SK-N-SH (cell line): ENCODE measurements around the gene HPCA. TPM values are rescaled to one million over a fixed set of nuclear protein-coding genes. Genes with fewer than 3 reads are reported as not detected.
A peak's percentile ranks its signal among the peaks of the same experiment; 100 is the strongest.

Experiments used
- CTCF ChIA-PET: fragments of 300-600, 350-600 bp; formaldehyde crosslinking; extraction: SDS; loops from one replicate; lab custom pipeline; 2021; lab: Yijun Ruan, JAX
- POLR2A ChIA-PET: fragments of 350-600 bp; sonication (Branson Sonifier 250); formaldehyde crosslinking; extraction: SDS; loops from one replicate; lab custom pipeline; 2020; ENCODE audit warnings: antibody characterized with exemption, inconsistent platforms; lab: Yijun Ruan, JAX
- DNase-seq: peaks from one replicate; pipeline ENCODE4 v3.0.0; 2012
- H2AFZ ChIP-seq: fragments of 200-600 bp; sonication (generic); 2 replicates; pipeline ENCODE4 v1.8.1; 2016; ENCODE audit warnings: antibody characterized with exemption, mild to moderate bottlenecking, low read depth
- H3F3A ChIP-seq: fragments of 200-600 bp; sonication (generic); replicated peaks from 2 replicates; pipeline ENCODE3; 2016; ENCODE audit warnings: antibody characterized with exemption, mild to moderate bottlenecking; ENCODE audit not compliant: insufficient read depth
- H3K27ac ChIP-seq, 2 experiments: fragments of 200-500 bp in 1 of 2; fragments of 200-600 bp in 1 of 2; sonication (Bioruptor generic) in 1 of 2; sonication (generic), shearing (Covaris generic) in 1 of 2; 2 replicates each; pipeline versions ENCODE4 v1.5.1 to v1.6.1; 2014 to 2016; ENCODE audit warnings: low read depth in 2 of 2, inconsistent platforms in 1 of 2, low read length in 1 of 2, mild to moderate bottlenecking in 1 of 2, mixed read lengths in 1 of 2
- H3K27me3 ChIP-seq: fragments of 200-600 bp; sonication (generic), shearing (Covaris generic); 2 replicates; pipeline ENCODE4 v1.6.1; 2016; ENCODE audit warnings: mixed run types; ENCODE audit not compliant: insufficient read depth
- H3K36me3 ChIP-seq, 2 experiments: fragments of 200-500 bp in 1 of 2; fragments of 200-600 bp in 1 of 2; sonication (Bioruptor generic) in 1 of 2; sonication (generic) in 1 of 2; replicated peaks in 1 of 2; 2 replicates each; pipeline versions ENCODE3 to v1.5.1; 2014 to 2016; ENCODE audit warnings: low read length in 1 of 2, mild to moderate bottlenecking in 1 of 2; ENCODE audit not compliant: insufficient read depth in 2 of 2, control insufficient read depth in 1 of 2
- H3K4me1 ChIP-seq, 2 experiments: fragments of 200-500 bp in 1 of 2; fragments of 200-600 bp in 1 of 2; sonication (Bioruptor generic) in 1 of 2; sonication (generic), shearing (Covaris generic) in 1 of 2; 2 replicates each; pipeline versions ENCODE4 v1.5.1 to v1.6.1; 2014 to 2016; ENCODE audit warnings: low read depth in 1 of 2, low read length in 1 of 2, mixed run types in 1 of 2; ENCODE audit not compliant: insufficient read depth in 2 of 2, control insufficient read depth in 1 of 2
- H3K4me2 ChIP-seq: fragments of 200-600 bp; sonication (generic), shearing (Covaris generic); 2 replicates; pipeline ENCODE4 v1.6.1; 2017; ENCODE audit warnings: mixed run types
- H3K4me3 ChIP-seq, 2 experiments: fragments of 200-500 bp in 1 of 2; fragments of 200-600 bp in 1 of 2; sonication (Bioruptor generic) in 1 of 2; sonication (generic), shearing (Covaris generic) in 1 of 2; 2 replicates each; pipeline versions ENCODE4 v1.5.1 to v1.8.1; 2014 to 2016; ENCODE audit warnings: low read depth in 2 of 2, inconsistent platforms in 1 of 2, low read length in 1 of 2, mild to moderate bottlenecking in 1 of 2, mixed read lengths in 1 of 2, moderate library complexity in 1 of 2
- H3K79me2 ChIP-seq: fragments of 200-600 bp; sonication (generic); 2 replicates; pipeline ENCODE4 v1.8.1; 2017; ENCODE audit warnings: mild to moderate bottlenecking; ENCODE audit not compliant: insufficient read depth
- H3K9ac ChIP-seq: fragments of 200-600 bp; sonication (generic); 2 replicates; pipeline ENCODE4 v1.6.1; 2017; ENCODE audit warnings: mixed run types
- H3K9me2 ChIP-seq: fragments of 200-600 bp; sonication (generic); 2 replicates; pipeline ENCODE4 v1.6.1; 2017; ENCODE audit warnings: mixed run types
- H3K9me3 ChIP-seq: fragments of 200-600 bp; sonication (generic); 2 replicates; pipeline ENCODE4 v1.6.1; 2017; ENCODE audit warnings: mixed run types, mild to moderate bottlenecking, moderate library complexity
- H4K20me1 ChIP-seq: fragments of 200-600 bp; sonication (generic); 2 replicates; pipeline ENCODE4 v1.6.1; 2017; ENCODE audit warnings: mild to moderate bottlenecking, mixed run types; ENCODE audit not compliant: insufficient read depth
- CHD2 ChIP-seq: fragments of 150-350 bp; IDR thresholded peaks from 2 replicates; pipeline ENCODE4 v1.6.1; 2018; ENCODE audit warnings: low read length; ENCODE audit not compliant: partially characterized antibody
- MEF2A ChIP-seq: IDR thresholded peaks from 2 replicates; pipeline ENCODE4 v1.4.0; 2012; ENCODE audit warnings: low read depth, borderline replicate concordance
- NFIC ChIP-seq: IDR thresholded peaks from 2 replicates; pipeline ENCODE4 v1.4.0; 2012; ENCODE audit warnings: borderline replicate concordance
- RCOR1 ChIP-seq: fragments of 150-350 bp; IDR thresholded peaks from 2 replicates; pipeline ENCODE4 v1.6.1; 2017; ENCODE audit warnings: antibody characterized with exemption, low read length
- SIN3A ChIP-seq: IDR thresholded peaks from 2 replicates; pipeline ENCODE4 v1.6.1; 2012; ENCODE audit warnings: low read depth, mild to moderate bottlenecking, low read length, moderate library complexity, borderline replicate concordance
- TAF1 ChIP-seq: IDR thresholded peaks from 2 replicates; pipeline ENCODE4 v1.6.1; 2012; ENCODE audit warnings: low read depth, mild to moderate bottlenecking, low read length, moderate library complexity, borderline replicate concordance
- WGBS: methylation state at CpG from one replicate; pipeline ENCODE4 v1.1.6; 2017; ENCODE audit warnings: low lambda C conversion rate; 5-methylcytosine and 5-hydroxymethylcytosine counted together
- polyA plus RNA-seq, 3 experiments: library from polyadenylated mRNA; depleted of rRNA; stranded (reverse); fragments of >200 nt; gene quantifications; 2 replicates each; pipeline ENCODE4 v1.2.3, GENCODE V29; 2012
- TF ChIP-seq, protein P1 (sequence below): fragments of 150-350 bp; IDR thresholded peaks from 2 replicates; pipeline ENCODE4 v1.6.1; 2016; ENCODE audit warnings: mild to moderate bottlenecking, low read depth, low read length
- TF ChIP-seq, protein P2 (sequence below): IDR thresholded peaks from 2 replicates; pipeline ENCODE4 v1.4.0; 2012; ENCODE audit warnings: low read depth
- TF ChIP-seq, protein P3 (sequence below): fragments of 200-600 bp; sonication (generic); IDR thresholded peaks from 2 replicates; pipeline ENCODE4 v1.6.1; 2017; ENCODE audit warnings: antibody characterized with exemption, mild to moderate bottlenecking, moderate library complexity

The HPCA gene
- polyA plus RNA-seq, 1 of the 3 experiments (the other 2 are of a cell fraction), result not detected

DNA sequence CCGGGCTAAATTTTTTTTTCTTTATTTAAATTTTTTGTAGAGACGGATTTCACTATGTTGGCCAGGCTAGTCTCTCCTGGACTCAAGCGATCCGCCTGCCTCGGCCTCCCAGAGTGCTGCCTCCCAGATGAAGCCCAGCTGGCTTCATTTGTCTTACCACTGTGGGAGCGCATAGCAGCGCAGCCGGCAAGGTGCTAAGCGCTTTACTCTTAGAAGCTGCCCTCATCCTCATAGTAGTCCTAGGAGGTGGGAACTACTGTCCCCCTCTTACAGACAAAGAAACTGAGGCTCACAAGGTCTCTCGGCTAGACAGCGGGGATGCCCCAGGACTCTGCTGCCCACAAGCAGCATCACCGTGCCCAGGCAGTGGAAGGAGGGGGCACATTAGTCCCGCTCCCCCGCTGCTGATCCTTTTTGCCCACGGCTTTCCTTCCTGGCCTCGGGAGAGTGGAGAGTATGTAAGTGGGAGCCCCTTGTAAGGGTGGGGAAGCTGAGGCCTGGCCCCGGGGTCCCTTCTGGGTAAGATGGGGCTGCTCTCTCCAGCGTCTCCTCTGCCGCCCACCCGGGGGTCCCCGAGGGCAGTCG lies 14.2 kb downstream of the HPCA start:
- ChIA-PET POLR2A (no interaction called here), CTCF (interaction anchor here (1.0 to 2.6 kb wide), 3 partner anchors 11 to 185 kb away, joined by 3 to 14 read pairs (median 5); no protein-coding TSS in a partner anchor)
- TF ChIP-seq, protein P1, sequence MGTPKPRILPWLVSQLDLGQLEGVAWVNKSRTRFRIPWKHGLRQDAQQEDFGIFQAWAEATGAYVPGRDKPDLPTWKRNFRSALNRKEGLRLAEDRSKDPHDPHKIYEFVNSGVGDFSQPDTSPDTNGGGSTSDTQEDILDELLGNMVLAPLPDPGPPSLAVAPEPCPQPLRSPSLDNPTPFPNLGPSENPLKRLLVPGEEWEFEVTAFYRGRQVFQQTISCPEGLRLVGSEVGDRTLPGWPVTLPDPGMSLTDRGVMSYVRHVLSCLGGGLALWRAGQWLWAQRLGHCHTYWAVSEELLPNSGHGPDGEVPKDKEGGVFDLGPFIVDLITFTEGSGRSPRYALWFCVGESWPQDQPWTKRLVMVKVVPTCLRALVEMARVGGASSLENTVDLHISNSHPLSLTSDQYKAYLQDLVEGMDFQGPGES, result no peak
- no peak for TF ChIP-seq RCOR1
- TF ChIP-seq SIN3A, result no peak
- TF ChIP-seq NFIC, result no peak
- peak; percentile 51 for DNase-seq
- Histone ChIP-seq H3K4me3 (peak overlapping the region; percentile 58 to 73), H2AFZ (0 out of 2 replicates have a peak overlapping the region, but pooled peaks have one; percentile 65), H3K4me2 (peak overlapping the region; percentile 92), H3K36me3 (no peaks in the 10 kb centered on the region), H3K27me3 (peaks cover 7% of the 10 kb centered on the region; the same call in 1 of the 2 replicates), H3K9me3 (no peaks in the 10 kb centered on the region), H3K4me1 (peaks cover 0 to 11% of the 10 kb centered on the region in 2 experiments; a peak in 1 of 4 replicates), H3K27ac (no peak overlapping the region), H3K9ac (peak overlapping the region; percentile 41; the same call in 1 of the 2 replicates), H3K79me2 (no peaks in the 10 kb centered on the region), H3K9me2 (no peaks in the 10 kb centered on the region), H3F3A (no peaks in the 10 kb centered on the region), H4K20me1 (no peaks in the 10 kb centered on the region)
- 26% methylated on average over 21 of the region's 22 CpGs for WGBS

DNA sequence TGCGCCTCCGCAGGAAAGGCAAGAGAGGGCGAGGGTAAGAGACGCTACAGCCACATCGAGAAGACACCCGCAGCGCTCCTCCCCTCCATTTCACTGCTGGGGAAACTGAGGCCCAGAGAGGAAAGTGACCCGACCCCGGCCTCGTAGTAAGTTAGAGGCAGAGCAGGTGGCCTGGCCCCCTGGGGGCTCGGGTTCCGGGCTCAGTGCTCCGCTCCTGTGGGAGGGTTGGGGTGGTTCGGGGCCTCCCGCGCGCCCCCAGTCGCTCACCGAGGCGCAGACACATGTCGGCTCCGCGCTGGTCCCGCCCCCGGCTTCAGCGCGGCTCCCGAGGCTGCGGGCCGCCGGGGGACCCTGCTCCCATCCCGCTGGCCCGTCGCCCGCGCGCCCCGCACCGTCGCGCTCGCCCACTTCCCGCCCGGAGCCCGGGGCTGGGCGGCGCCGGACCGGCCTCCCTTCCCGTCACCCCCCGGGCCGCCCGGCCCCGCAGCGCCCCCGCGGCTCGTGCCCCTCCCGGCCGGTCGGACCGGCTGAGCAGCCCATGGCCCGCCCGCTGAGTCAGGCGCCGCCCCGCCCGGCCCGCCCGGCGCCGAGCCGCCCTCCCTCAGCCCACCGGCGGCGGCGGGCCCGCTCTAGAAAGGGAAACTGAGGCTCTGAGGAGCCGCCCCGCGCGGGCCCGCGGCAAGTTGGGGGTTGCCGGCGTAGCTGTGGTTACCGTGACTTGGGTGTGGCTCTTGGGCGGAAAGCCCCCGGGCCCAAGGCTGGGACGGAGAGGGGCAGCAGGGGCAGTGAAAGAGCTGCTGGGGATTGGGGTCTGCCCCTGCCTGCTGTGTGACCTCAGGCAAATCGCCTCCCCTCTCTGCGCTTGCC lies 14.9 kb downstream of the HPCA start, which contains the start of gene TMEM54:
TMEM54 (minus strand) TSS at position 434 of the 867 bp plus-strand sequence; CDS start at position 283, 151 bp downstream.
- H3K4me3 ChIP-seq, result peak within 1 kb of the TSS; percentile 58 to 77
- TF ChIP-seq TAF1 (no peak), NFIC (no peak), CHD2 (no peak), MEF2A (no peak)
- TF ChIP-seq, protein P1, result no peak
- TF ChIP-seq, protein P2, sequence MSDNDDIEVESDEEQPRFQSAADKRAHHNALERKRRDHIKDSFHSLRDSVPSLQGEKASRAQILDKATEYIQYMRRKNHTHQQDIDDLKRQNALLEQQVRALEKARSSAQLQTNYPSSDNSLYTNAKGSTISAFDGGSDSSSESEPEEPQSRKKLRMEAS, result peak; percentile 34; the same call in 1 of the 2 replicates
- TF ChIP-seq, protein P3, sequence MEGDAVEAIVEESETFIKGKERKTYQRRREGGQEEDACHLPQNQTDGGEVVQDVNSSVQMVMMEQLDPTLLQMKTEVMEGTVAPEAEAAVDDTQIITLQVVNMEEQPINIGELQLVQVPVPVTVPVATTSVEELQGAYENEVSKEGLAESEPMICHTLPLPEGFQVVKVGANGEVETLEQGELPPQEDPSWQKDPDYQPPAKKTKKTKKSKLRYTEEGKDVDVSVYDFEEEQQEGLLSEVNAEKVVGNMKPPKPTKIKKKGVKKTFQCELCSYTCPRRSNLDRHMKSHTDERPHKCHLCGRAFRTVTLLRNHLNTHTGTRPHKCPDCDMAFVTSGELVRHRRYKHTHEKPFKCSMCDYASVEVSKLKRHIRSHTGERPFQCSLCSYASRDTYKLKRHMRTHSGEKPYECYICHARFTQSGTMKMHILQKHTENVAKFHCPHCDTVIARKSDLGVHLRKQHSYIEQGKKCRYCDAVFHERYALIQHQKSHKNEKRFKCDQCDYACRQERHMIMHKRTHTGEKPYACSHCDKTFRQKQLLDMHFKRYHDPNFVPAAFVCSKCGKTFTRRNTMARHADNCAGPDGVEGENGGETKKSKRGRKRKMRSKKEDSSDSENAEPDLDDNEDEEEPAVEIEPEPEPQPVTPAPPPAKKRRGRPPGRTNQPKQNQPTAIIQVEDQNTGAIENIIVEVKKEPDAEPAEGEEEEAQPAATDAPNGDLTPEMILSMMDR, result peak; percentile 6; the same call in 1 of the 2 replicates
- TF ChIP-seq, all 33 proteins: peak for 2
- Histone ChIP-seq H3K9me3 (no peaks in the 10 kb centered on the region), H3K4me2 (peak within 1 kb of the TSS; percentile 92), H3K9ac (peak within 1 kb of the TSS; percentile 73), H3K79me2 (no peaks in the 10 kb centered on the region), H4K20me1 (no peaks in the 10 kb centered on the region), H2AFZ (peak within 1 kb of the TSS; percentile 98), H3K4me1 (peaks cover 0 to 11% of the 10 kb centered on the region in 2 experiments; a peak in 1 of 4 replicates), H3K27ac (no peak within 1 kb of the TSS), H3K36me3 (no peaks in the 10 kb centered on the region), H3F3A (no peaks in the 10 kb centered on the region), H3K27me3 (peaks cover 7% of the 10 kb centered on the region; the same call in 1 of the 2 replicates), H3K9me2 (no peaks in the 10 kb centered on the region)
- peak; percentile 83 for DNase-seq
- 2% methylated on average over 10 of the region's 92 CpGs for WGBS
- ChIA-PET POLR2A (interaction anchor here (0.7 kb wide), 1 partner anchor 9 kb away, joined by 3 read pairs; no protein-coding TSS in a partner anchor), CTCF (interaction anchor here (0.8 to 2.6 kb wide), 9 partner anchors 8 to 185 kb away, joined by 3 to 14 read pairs (median 3); no protein-coding TSS in a partner anchor)
